ENCODE data around the gene AP1S3. TPM values are rescaled to one million over a fixed set of nuclear protein-coding genes. Genes with fewer than 3 reads are reported as not detected.
"Not testable (repeated sequence)": the region's sequence is repeated elsewhere in the genome, so short reads cannot be mapped to it uniquely, and the experiment has no call there.

Gene AP1S3
- total RNA-seq, 1 donor from 2014 or later: 2.8 TPM

GRCh38 chr2:223853425-223853837 lies 16.0 kb upstream of the AP1S3 start:
- no peak for DNase-seq (ENCODE audit: low read depth in 2 of 2)

GRCh38 chr2:223852281-223852795 lies 15.0 kb upstream of the AP1S3 start:
- DNase-seq (ENCODE audit: low read depth in 2 of 2): no peak

DNA sequence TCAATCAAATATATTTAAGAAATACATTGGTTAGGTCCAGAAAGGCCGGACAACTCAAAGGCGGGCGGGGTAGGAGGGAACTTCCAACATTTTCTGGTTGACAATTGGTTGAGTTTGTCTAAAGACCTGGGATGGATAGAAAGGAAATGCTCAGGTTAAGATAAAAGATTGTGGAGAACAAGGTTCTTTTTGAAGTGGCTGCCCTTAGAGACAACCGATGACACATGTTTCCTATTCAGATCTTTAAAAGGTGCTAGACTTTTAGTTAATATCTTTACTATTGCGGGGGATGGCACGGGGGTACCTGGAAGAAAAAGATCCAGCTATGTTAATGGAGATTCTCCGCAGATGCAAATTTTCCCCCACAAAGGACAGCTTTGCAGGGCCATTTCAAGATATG lies 10.0 kb upstream of the AP1S3 start:
- DNase-seq (ENCODE audit: low read depth in 2 of 2): no peak

DNA sequence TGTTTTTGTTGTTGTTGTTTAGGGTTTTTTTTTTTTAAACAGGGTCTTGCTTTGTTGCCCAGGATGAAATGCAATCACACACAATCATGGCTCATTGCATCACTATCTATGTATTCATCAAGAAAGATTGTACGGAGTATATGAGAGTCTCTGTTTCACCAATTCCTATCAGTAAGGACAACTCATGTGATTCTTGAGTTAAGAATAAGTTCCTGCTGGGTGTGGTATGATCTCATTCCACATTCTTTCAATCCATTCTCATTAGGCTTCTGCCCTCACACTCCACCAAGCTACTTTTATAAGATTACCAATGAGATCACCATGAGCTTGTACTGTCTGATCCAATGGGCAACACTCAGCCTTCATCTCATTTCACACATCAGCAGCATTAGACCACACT lies 9.1 kb upstream of the AP1S3 start:
- DNase-seq (ENCODE audit: low read depth in 2 of 2): no peak

DNA sequence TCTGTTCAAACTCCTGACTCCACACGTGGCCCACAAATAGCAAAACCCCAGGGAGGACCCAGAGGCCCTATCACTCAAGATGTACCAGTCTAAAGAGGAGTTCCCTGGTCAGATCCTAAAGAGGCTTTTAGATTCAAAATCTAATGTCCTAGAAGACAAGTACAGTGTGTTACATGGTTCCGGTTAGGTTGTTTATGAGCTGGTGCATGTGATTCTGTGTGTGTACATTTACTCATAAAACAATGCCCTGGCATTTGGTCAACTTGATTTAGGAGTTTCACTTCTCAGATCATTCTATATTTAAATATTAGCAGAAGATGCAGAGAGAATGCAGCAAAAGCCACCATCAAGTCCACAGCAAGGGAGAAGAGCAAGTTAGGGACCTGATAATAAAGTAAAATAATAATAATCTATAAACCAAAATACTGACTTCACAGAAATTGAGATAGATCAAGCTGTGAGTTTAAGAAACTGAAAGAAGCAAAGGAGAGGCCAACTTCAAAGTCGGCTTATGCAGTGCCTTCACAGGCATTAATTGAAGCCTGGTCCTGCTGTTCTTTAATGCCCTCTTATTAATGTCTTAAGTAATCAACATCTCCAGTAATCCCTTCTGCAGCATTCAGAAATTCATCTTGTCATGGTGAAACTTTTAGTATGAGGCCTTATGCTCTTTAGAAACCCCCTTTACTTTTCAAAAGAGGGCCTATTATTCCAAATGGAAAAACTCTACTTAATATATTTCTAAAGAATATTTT lies 4.2 kb upstream of the AP1S3 start:
- no peak for DNase-seq (ENCODE audit: low read depth in 2 of 2)

GRCh38 chr2:223835701-223836532 lies 1.5 kb downstream of the AP1S3 start:
- DNase-seq (ENCODE audit: low read depth in 2 of 2): no peak

GRCh38 chr2:223834431-223834830 lies 3.0 kb downstream of the AP1S3 start:
- no peak for DNase-seq (ENCODE audit: low read depth in 2 of 2)

DNA sequence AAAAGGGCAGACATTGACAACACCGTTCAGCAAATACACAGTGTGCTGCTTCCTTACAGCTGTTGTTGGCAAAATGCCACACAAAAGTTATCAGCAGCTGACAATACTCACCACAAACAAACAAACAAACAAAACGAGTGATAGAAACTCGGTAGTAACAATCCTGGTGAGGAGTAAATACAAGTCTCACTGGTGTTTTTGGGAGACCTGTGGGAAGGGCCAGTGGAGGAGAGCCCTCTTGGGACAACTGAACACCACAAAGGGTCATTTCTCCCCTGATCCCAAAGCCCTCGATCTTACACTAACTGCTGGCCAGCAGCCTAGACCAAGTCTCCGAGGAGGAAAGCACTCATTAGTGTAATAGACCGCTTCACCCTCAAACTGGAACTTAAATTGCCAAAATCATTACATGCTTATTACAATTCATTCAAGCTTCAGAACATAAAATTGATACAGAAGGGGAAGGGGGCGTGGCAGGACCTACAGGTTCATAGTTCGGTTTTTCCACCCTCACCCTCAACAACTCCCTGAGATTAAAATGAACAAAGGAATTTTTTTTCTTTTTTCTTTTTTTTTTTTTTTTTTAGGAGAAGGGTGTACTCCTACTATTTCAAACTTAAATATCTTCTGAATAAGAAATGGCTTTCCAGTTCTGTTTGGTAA lies 5.0 kb downstream of the AP1S3 start:
- no peak for DNase-seq (ENCODE audit: low read depth in 2 of 2)

DNA sequence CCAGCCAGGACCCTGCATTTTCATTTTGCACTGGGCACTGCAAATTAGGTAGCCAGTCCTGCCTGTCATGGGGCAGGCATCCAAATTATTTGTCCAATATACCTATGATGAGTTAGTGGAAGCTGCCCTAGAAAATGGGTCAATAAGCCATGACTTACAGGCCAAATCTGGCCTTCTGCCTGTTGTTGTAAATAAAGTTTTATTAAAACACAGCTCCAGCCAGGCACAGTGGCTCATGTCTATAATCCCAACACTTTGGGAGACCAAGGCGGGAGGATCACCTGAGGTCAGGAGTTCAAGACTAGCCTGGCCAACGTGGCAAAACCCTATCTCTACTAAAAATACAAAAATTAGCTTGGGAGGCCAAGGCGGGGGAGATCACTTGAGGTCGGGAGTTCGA lies 8.3 kb downstream of the AP1S3 start:
- DNase-seq (ENCODE audit: low read depth in 2 of 2): no peak

DNA sequence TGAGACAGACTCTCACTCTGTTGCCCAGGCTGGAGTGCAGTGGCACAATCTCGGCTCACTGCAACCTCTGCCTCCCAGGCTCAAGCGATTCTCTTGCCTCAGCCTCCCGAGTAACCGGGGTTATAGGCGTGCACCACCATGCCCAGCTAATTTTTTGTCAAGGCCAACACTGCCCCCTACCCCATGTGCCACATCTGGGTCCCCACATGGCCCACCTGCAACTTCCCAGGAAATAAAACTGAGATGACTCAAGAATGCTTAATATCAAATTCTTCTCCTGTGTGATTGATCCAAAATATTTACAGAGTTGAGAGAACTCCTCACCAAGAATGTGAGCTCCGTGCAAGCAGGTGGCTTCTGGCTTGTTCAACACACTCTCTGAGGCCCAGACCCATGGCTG lies 9.1 kb downstream of the AP1S3 start:
- no peak for DNase-seq (ENCODE audit: low read depth in 2 of 2)

GRCh38 chr2:223826995-223827394 lies 10.4 kb downstream of the AP1S3 start:
- no peak for DNase-seq (ENCODE audit: low read depth in 2 of 2)

DNA sequence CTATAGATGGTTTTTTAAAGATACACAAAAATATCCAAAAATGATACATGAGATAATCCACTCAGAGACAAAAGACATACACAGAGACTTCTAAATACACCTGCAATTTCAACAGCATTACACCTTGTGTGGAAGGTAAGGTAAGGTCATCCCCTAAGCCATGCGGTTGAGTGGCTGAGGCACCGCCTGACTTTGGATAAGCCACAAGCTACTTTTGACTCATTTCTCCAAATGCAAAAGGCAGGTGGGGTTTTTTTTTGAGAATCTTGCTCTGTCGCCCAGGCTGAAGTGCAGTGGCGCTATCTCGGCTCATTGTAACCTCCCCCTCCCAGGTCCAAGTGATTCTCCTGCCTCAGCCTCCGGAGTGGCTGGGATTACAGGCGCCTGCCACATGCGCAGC lies 13.1 kb downstream of the AP1S3 start:
- no peak for DNase-seq (ENCODE audit: low read depth in 2 of 2)

DNA sequence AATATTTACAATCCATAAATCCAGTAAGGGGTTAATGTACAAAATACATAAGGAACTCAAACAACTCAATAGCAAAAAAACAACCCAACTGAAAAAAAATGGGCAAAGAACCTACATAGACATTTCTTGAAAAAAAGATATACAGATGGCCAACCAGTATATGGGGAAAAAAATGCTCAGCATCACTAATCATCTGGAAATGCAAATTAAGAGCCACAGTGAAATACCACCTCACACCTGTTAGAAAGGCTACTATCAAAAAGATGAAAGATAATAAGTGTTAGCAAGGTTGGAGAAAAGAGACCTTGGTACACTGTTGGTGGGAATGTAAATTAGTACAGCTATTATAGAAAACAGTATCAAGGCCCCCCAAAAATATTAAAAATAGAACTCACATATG lies 14.6 kb downstream of the AP1S3 start:
- DNase-seq (ENCODE audit: low read depth in 2 of 2): no peak

- DNase-seq (ENCODE audit: low read depth in 2 of 2): peak in 1 of 2 donors; percentile 77
Observed at GRCh38 chr2:223820549-223820948, 16.8 kb downstream of the AP1S3 start.

DNA sequence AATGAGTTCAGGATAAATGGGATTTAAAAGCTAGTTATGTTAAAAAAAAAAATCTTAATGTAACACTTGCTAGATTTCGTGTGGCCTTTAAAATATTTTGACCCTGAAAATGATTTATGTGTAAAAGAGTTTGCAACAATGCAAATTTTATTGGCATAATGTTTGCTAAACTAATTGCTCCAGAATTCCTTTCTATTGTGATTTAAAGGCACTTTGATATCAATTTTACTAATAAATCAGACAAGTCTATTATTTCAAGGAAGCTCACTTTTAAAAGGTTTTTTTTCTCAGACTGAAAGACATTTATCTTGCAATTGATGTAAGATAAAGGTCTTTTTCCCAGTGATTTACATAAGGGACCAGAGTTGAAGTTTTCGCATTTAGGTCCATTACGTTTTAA lies 17.5 kb downstream of the AP1S3 start:
- DNase-seq (ENCODE audit: low read depth in 2 of 2): no peak

- peak in 1 of 2 donors; percentile 58 for DNase-seq (ENCODE audit: low read depth in 2 of 2)
Observed at GRCh38 chr2:223815884-223816570, 21.4 kb downstream of the AP1S3 start.

DNA sequence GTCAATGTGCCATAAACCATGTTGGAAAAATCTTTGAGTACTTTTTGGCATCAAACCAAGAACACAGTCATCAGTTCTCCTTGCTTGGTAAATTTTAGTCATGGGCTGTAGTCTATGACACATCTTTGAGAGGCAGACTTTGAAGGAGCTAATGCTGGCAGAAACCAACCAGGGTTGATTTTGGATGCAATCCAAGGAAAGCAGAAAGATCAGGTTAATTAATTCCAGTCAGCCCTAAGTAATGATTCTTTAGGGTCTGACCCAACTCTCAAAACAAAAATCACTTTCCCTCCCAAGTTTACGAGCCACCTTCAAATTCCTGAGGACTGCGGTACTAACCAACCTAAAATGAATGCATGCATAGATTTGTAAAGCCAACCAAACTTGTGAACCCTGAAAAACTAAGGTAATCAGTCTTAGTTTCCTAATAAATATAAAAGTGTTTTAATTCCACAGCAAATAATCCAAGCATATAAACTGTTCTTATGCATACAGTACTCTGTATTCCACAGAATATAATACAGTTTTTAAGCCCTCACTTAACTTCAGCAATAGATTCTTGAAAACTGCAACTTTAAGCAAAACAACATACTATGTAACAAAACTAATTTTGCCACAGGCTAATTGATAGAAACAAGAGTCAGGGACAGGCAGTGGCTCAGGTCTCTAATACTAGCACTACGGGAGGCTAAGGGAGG lies 22.0 kb downstream of the AP1S3 start:
- DNase-seq (ENCODE audit: low read depth in 2 of 2): peak in 1 of 2 donors; percentile 94

DNA sequence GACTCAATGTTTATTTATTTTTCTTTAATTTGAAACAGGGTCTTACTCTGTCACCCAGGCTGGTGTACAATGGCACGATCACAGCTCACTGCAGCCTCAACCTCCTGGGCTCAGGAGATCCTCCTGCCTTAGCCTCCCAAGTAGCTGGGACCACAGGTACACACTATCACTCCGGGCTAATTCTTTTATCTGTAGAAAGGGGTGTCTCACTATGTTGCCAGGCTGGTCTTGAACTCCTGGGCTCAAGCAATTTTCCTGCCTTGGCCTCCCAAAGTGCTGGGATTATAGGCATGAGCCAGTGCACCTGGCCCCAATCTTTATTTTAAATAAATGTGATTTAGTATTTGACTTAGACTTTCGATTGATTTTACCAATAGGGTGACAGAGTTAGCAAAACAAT lies 22.6 kb downstream of the AP1S3 start:
- DNase-seq (ENCODE audit: low read depth in 2 of 2): not testable (repeated sequence)

DNA sequence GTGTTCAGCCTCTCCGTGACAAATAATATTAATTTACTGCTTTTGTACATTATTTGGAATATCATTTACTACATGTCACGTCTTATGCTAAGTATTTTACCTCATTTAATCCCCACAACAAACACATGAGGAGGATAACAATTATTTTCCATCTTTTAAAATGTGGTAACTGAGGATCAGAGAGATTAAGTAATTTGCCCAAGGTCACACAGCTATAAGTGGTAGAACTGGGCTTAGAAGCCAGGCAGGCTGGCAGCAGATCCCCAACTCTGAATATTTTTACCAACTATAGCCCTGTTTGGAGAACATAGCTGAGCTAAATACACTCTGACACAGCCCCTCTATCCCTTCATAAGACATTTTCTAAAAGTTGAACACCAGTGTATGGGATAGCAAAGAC lies 24.1 kb downstream of the AP1S3 start:
- DNase-seq (ENCODE audit: low read depth in 2 of 2): no peak

GRCh38 chr2:223811757-223812156 lies 25.6 kb downstream of the AP1S3 start:
- no peak for DNase-seq (ENCODE audit: low read depth in 2 of 2)

DNA sequence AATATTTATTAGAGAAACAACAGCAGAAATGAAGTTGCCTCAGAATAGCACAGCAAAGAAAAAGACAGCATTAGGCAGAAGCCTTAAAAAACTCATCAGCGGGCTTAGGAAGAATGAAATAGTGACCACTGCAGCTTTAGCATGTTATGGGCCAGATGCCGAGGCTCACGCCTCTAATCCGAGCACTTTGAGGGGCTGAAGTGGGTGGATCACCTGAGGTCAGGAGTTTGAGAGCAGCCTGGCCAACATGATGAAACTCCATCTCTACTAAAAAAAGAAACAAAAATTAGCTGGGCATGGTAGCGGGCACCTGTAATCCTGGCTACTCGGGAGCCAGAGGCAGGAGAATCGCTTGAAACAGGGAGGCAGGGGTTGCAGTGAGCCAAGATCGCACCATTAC lies 32.4 kb downstream of the AP1S3 start:
- no peak for DNase-seq (ENCODE audit: low read depth in 2 of 2)
